SU-DHL-6 (cell line): ENCODE data around the gene ACER3.

Experiments used
- H2AFZ ChIP-seq: fragments of 200-600 bp; sonication (generic); 2 replicates; pipeline ENCODE4 v1.6.1; 2014; ENCODE audit warnings: low read depth, mild to moderate bottlenecking, moderate library complexity, mixed read lengths, antibody characterized with exemption, low read length; ENCODE audit not compliant: severe bottlenecking
- H3F3A ChIP-seq: fragments of 200-600 bp; shearing (Covaris generic); 2 replicates; pipeline ENCODE4 v1.6.0; 2016; ENCODE audit warnings: antibody characterized with exemption, mild to moderate bottlenecking; ENCODE audit not compliant: insufficient read depth
- H3K27ac ChIP-seq: fragments of 200-600 bp; sonication (generic); 2 replicates; pipeline ENCODE4 v1.5.1; 2016; ENCODE audit warnings: low read depth, mild to moderate bottlenecking, low read length, moderate library complexity, mixed read lengths
- H3K27me3 ChIP-seq: fragments of 200-600 bp; sonication (generic), shearing (Covaris generic); 2 replicates; pipeline ENCODE4 v1.6.0; 2014; ENCODE audit warnings: mild to moderate bottlenecking, low read length
- H3K36me3 ChIP-seq: fragments of 200-600 bp; sonication (generic); 2 replicates; pipeline ENCODE4 v1.6.1; 2014; ENCODE audit warnings: mild to moderate bottlenecking, low read length, mixed read lengths
- H3K4me2 ChIP-seq: fragments of 300-600, 200-600 bp; shearing (Covaris generic), sonication (generic); 2 replicates; pipeline ENCODE4 v1.6.0; 2014; ENCODE audit warnings: low read length, low read depth, mild to moderate bottlenecking; ENCODE audit not compliant: poor library complexity, severe bottlenecking
- H3K4me3 ChIP-seq: fragments of 200-600 bp; sonication (generic); 2 replicates; pipeline ENCODE4 v1.5.1; 2014; ENCODE audit warnings: antibody characterized with exemption, low read length, mild to moderate bottlenecking, mixed read lengths; ENCODE audit not compliant: insufficient read depth, poor library complexity, severe bottlenecking
- H3K79me2 ChIP-seq: fragments of 200-600 bp; sonication (generic); 2 replicates; pipeline ENCODE4 v1.6.1; 2014; ENCODE audit warnings: mild to moderate bottlenecking, low read length, moderate library complexity; ENCODE audit not compliant: insufficient read depth
- H3K9ac ChIP-seq: fragments of 200-600 bp; sonication (generic); 2 replicates; pipeline ENCODE4 v1.7.0; 2014; ENCODE audit warnings: mild to moderate bottlenecking, low read length
- H3K9me2 ChIP-seq: fragments of 200-600 bp; sonication (generic); replicated peaks from 2 replicates; pipeline ENCODE4 v1.6.1; 2014; ENCODE audit warnings: low read length; ENCODE audit not compliant: insufficient read depth
- H3K9me3 ChIP-seq: fragments of 200-600 bp; sonication (generic); 2 replicates; pipeline ENCODE4 v1.6.1; 2014; ENCODE audit warnings: low read length, mixed read lengths; ENCODE audit not compliant: insufficient read depth
- H4K20me1 ChIP-seq: fragments of 200-600 bp; sonication (generic); 2 replicates; pipeline ENCODE4 v1.6.1; 2014; ENCODE audit warnings: low read depth, mild to moderate bottlenecking, antibody characterized with exemption, low read length, moderate library complexity, mixed read lengths
- EZH2phosphoT487 ChIP-seq: fragments of 200-600 bp; sonication (generic), shearing (Covaris generic); conservative IDR thresholded peaks from 2 replicates; pipeline ENCODE4 v1.6.1; 2018; ENCODE audit warnings: mild to moderate bottlenecking, antibody characterized with exemption, low read length, moderate library complexity, mixed read lengths
- TF ChIP-seq, protein P1 (sequence below): fragments of 200-600 bp; sonication (generic); IDR thresholded peaks from one replicate; pipeline ENCODE4 v1.5.1; 2017; ENCODE audit warnings: antibody characterized with exemption, mild to moderate bottlenecking, low read length, moderate library complexity; ENCODE audit not compliant: insufficient read depth, poor library complexity, severe bottlenecking

ACER3 gene

DNA sequence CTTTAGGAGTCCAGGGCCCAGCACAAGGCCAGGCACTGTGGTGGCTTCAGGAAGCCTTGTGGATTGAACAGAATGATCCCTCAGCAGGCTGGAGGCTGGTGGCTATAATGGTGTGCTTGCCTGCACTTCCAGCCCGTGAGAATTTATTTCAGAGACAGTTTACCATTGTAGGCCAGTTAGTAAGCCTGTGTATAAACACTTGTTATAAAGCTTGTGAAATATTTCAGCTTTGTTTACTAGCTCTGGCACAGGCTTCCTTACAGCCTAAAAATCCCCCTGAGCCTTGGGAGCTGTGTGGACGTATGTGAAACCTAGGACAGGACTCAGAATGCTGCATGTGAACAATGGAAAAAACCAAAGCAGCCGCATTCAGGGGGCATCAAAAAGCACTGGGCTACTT is 26.6 kb upstream of the ACER3 start:
- Histone ChIP-seq H3K4me3 (no peak overlapping the region), H3K4me2 (no peak overlapping the region), H3K9me2 (no peaks in the 10 kb centered on the region), H3K36me3 (no peaks in the 10 kb centered on the region), H3K9ac (no peak overlapping the region), H3K27me3 (no peaks in the 10 kb centered on the region), H3K79me2 (no peaks in the 10 kb centered on the region), H2AFZ (no peak overlapping the region), H3K9me3 (no peaks in the 10 kb centered on the region), H3K27ac (no peak overlapping the region), H4K20me1 (no peaks in the 10 kb centered on the region), H3F3A (no peaks in the 10 kb centered on the region)
- TF ChIP-seq, protein P1, sequence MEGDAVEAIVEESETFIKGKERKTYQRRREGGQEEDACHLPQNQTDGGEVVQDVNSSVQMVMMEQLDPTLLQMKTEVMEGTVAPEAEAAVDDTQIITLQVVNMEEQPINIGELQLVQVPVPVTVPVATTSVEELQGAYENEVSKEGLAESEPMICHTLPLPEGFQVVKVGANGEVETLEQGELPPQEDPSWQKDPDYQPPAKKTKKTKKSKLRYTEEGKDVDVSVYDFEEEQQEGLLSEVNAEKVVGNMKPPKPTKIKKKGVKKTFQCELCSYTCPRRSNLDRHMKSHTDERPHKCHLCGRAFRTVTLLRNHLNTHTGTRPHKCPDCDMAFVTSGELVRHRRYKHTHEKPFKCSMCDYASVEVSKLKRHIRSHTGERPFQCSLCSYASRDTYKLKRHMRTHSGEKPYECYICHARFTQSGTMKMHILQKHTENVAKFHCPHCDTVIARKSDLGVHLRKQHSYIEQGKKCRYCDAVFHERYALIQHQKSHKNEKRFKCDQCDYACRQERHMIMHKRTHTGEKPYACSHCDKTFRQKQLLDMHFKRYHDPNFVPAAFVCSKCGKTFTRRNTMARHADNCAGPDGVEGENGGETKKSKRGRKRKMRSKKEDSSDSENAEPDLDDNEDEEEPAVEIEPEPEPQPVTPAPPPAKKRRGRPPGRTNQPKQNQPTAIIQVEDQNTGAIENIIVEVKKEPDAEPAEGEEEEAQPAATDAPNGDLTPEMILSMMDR, result no peak
- TF ChIP-seq EZH2phosphoT487, result no peak

DNA sequence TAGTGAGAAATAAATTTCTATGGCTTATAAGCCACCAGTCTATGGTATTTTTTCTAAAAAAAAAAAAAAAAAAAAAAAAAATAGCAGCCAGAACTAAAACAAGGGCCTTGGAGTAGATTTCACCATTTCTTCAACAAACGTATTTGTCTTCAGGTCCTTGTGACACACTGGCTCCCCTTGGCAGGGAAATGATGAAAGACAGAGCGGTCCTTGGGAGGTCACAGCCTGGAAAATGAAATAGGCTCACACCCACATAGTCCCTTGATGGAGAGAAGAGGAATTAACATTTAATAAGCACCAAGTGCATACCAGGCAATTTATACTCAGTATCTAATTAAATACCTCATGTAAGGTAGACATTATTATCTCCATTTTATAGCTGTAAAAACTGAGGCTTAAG is 25.7 kb upstream of the ACER3 start:
- Histone ChIP-seq H3K36me3 (no peaks in the 10 kb centered on the region), H3K4me3 (no peak overlapping the region), H3K9me2 (no peaks in the 10 kb centered on the region), H4K20me1 (no peaks in the 10 kb centered on the region), H3F3A (no peaks in the 10 kb centered on the region), H3K9ac (no peak overlapping the region), H3K9me3 (no peaks in the 10 kb centered on the region), H2AFZ (no peak overlapping the region), H3K27me3 (no peaks in the 10 kb centered on the region), H3K27ac (no peak overlapping the region), H3K79me2 (no peaks in the 10 kb centered on the region), H3K4me2 (no peak overlapping the region)
- TF ChIP-seq EZH2phosphoT487, result no peak
- TF ChIP-seq, protein P1, result no peak

DNA sequence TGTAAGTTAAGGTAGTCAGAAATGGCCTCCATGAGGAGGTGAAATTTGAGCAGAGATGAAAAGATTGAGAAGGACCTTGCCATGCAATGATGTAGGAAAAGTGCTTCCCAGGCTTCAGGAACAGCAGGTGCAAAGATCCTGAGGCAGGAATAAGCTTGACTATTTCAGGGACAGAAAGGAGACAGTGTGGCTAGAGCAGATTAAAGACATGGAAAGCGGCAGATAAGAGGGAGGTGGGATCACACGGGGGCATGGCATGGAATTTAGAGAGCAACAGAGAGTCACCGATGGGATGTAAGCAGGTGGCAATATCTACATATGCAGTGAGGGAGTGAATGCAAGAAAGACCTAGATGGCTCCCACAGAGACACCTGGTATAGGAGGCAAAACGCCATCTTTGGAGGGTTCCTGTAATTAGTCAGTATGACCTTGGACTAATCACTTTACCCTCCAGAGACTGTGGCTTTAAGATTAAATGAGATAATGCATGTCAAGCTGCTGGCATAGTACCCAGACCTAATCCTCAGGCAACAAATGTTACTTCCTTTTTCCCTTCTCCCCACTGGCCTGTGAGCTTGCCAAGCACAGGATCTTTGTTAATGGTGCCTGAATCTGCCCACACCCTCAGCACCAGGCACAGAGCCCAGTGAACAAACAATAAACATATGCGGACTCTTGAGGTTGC is 24.6 kb upstream of the ACER3 start:
- Histone ChIP-seq H2AFZ (no peak overlapping the region), H4K20me1 (no peaks in the 10 kb centered on the region), H3K9me2 (no peaks in the 10 kb centered on the region), H3K4me2 (no peak overlapping the region), H3K79me2 (no peaks in the 10 kb centered on the region), H3K9ac (no peak overlapping the region), H3K36me3 (no peaks in the 10 kb centered on the region), H3K9me3 (no peaks in the 10 kb centered on the region), H3F3A (no peaks in the 10 kb centered on the region), H3K4me3 (no peak overlapping the region), H3K27me3 (no peaks in the 10 kb centered on the region), H3K27ac (no peak overlapping the region)
- TF ChIP-seq, protein P1, result no peak
- TF ChIP-seq EZH2phosphoT487, result no peak
